ENCODE data around the gene DCAKD.

The DCAKD gene

DNA sequence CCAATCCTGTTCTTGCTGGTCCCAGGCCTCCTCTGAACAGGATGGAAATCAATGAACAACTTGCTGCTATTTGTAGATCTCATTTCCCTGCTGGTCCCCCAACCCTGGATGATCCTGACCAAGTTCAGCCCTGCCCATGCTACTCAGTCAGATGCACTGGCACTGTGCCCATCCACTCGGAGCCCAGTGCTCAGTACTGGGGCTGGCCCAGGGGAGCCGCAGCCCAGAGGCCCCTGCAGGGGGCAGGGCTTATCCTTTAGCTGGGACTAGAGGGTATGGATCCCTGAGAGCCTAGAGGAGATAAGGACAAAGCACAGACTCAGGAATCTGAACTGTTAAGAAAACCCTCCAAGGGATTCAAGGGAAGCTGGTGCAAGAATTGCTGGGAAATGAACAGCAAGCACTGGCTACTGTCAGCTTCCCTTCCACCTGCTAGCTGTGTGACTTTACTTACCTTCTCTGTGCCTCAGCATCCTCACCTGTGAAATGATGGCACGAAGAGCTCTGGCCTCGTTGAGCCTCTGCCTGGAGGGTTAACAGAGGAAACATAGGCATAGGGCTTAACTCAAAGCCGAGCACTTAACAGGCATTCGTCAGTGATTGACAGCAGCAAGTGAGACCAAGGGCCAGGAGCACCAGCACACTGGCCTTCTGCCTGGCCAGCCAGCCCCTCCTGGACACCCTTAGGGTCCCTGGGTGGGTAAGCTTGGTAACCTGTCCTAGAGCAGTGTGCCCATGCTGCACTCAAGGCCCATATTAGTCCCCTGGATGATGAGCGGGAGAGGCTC lies 53.5 kb downstream of the DCAKD start:
- H3K4me3 ChIP-seq (replicated peaks; ENCODE audit: low read depth, low read length), result no peak overlapping the region
- no peak for TF ChIP-seq CTCF (IDR thresholded peaks at IDR 0.05; ENCODE audit: low read depth, low read length, missing control alignments)
- DNase-seq (ENCODE audit: extremely low read depth, low read depth), result no peak

DNA sequence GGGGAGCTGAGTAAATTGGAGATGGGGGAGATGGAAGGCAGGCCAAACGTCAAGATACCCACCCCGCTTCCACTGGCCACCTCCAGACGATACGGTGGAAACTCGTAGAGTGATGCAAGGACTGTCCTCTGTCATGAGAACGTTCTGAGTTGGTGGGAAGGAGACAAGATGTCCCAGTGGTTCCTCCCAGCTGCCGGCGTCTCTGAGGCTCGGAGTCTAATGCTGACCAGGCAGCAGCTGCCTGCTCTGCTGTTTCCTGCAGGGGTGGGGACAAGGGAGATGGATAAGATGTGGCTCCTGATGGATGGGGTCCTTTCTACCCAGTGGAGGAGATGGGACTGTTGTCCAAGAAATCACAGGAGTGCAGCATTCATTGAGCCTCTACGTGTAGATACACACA lies 55.1 kb downstream of the DCAKD start:
- no peak overlapping the region for H3K4me3 ChIP-seq (replicated peaks; ENCODE audit: low read depth, low read length)
- no peak for DNase-seq (ENCODE audit: extremely low read depth, low read depth)
- TF ChIP-seq CTCF (IDR thresholded peaks at IDR 0.05; ENCODE audit: low read depth, low read length, missing control alignments), result no peak

DNA sequence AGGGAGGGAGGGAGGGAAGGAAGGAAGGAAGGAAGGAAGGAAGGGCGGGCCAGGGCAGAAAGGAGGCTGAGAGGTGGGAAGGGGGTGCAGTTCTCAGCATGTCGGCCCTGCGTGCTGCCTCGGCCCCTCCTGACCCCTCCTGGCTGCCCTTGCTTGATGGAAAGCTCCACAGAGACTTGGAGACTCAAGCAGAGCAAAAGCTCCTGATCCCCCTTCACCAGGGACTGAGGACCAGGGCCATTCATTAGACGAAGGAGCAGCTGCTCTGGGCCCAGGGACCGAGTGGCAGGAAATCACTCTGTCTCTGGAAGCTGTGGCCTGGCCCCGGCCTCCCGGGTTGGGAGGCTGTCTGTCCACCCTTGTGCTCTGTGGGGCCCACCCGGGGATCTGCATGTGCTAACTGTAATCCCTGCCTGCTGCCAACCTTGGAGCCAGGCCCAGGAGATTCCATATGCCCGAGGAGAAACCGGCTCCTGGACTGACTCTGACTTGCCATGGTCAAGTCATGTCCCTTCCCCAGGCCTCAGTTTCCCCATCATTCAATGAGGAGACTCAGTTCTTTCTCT lies 55.9 kb downstream of the DCAKD start:
- H3K4me3 ChIP-seq (replicated peaks; ENCODE audit: low read depth, low read length), result no peak overlapping the region
- no peak for DNase-seq (ENCODE audit: extremely low read depth, low read depth)
- TF ChIP-seq CTCF (IDR thresholded peaks at IDR 0.05; ENCODE audit: low read depth, low read length, missing control alignments), result no peak

GRCh38 chr17:44992242-44992939 lies 59.0 kb downstream of the DCAKD start:
- no peak for TF ChIP-seq CTCF (IDR thresholded peaks at IDR 0.05; ENCODE audit: low read depth, low read length, missing control alignments)
- H3K4me3 ChIP-seq (replicated peaks; ENCODE audit: low read depth, low read length), result no peak overlapping the region
- DNase-seq (ENCODE audit: extremely low read depth, low read depth), result no peak

- no peak for DNase-seq (ENCODE audit: extremely low read depth, low read depth)
- TF ChIP-seq CTCF (IDR thresholded peaks at IDR 0.05; ENCODE audit: low read depth, low read length, missing control alignments), result no peak
- H3K4me3 ChIP-seq (replicated peaks; ENCODE audit: low read depth, low read length), result no peak overlapping the region
These were observed 60.4 kb downstream of the DCAKD start for GRCh38 chr17:44990994-44991393.

- no peak for TF ChIP-seq CTCF (IDR thresholded peaks at IDR 0.05; ENCODE audit: low read depth, low read length, missing control alignments)
- DNase-seq (ENCODE audit: extremely low read depth, low read depth), result no peak
- H3K4me3 ChIP-seq (replicated peaks; ENCODE audit: low read depth, low read length), result no peak overlapping the region
These were observed 61.8 kb downstream of the DCAKD start for GRCh38 chr17:44989552-44990138.
